ENCODE data around the gene RBM45.

Gene RBM45

GRCh38 chr2:178163911-178164310 is 51.7 kb downstream of the RBM45 start:
- DNase-seq, result no peak

- no peak for DNase-seq
Observed at GRCh38 chr2:178173657-178174056, 61.4 kb downstream of the RBM45 start.

GRCh38 chr2:178177066-178177679 is 64.9 kb downstream of the RBM45 start:
- no peak for DNase-seq
